Neutrophil (primary cell): ENCODE results near the gene WDR27.
A peak's percentile ranks its signal among the peaks of the same experiment; 100 is the strongest.

ENCODE experiments used
- H3K27ac ChIP-seq: fragments of 200-600 bp; sonication (generic); 2 replicates; pipeline ENCODE4 v1.5.1; 2016; ENCODE audit warnings: mild to moderate bottlenecking, moderate library complexity
- H3K27me3 ChIP-seq: fragments of 200-600 bp; sonication (generic); 2 replicates; pipeline ENCODE4 v1.6.0; 2016; ENCODE audit warnings: mild to moderate bottlenecking
- H3K36me3 ChIP-seq: fragments of 200-600 bp; sonication (generic); 2 replicates; pipeline ENCODE4 v1.5.1; 2017
- H3K4me1 ChIP-seq, 2 experiments: fragments of 200-600 bp in 1 of 2; sonication (generic) in 1 of 2; 1 replicate in 1 of 2; 2 replicates in 1 of 2; pipeline versions ENCODE4 v1.5.1 to v1.6.1; 2013 to 2016; ENCODE audit warnings: low read depth in 1 of 2, low read length in 1 of 2, mild to moderate bottlenecking in 1 of 2, moderate library complexity in 1 of 2; ENCODE audit not compliant: control insufficient read depth in 1 of 2, insufficient read depth in 1 of 2
- H3K4me3 ChIP-seq, 2 experiments: fragments of 200-600 bp in 1 of 2; sonication (generic) in 1 of 2; 1 replicate in 1 of 2; 2 replicates in 1 of 2; pipeline ENCODE4 v1.5.1; 2013 to 2016; ENCODE audit warnings: low read depth in 1 of 2, low read length in 1 of 2, mild to moderate bottlenecking in 1 of 2, moderate library complexity in 1 of 2
- H3K9me3 ChIP-seq: fragments of 200-600 bp; sonication (generic); 2 replicates; pipeline ENCODE4 v1.5.1; 2016
- TF ChIP-seq, protein P1 (sequence below): fragments of 200-600 bp; sonication (generic); IDR thresholded peaks from 2 replicates; pipeline ENCODE4 v1.5.1; 2016; ENCODE audit warnings: antibody characterized with exemption

Gene WDR27

DNA sequence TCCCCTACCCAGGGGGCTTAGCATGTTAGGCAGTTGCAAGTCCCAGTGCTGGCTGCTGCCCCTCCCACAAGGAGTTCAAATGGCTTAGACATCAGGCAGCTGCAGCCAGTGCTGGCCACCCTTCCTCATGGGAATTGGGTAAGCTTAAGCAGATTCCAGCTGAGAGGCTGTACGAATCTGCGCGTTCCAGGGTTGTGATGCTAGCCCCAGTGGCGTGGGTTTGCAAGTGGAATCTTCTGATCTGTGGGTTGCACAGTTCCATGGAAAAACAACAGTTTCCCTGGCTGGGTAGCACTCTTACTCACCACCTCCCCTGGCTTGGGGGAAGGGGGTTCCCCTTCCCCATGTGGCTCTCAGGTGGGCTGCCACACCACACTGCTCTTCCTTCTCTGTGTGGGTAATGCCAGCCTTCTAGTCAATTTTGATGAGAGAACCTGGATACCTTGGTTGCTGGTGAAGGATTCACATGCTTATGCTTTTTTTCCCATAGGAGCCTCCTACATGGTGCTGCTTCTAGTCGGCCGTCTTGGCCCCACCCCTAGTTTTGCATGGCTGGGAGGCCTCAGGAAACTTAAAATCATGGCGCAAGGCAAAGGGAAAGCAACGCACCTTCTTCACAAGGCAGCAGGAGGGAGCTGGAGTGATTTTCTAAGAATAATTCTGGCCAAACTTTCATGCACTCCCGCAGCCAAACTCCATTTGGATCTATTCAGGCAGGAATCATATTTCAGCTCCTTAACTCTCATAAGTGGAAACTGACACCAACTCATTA, 36.6 kb upstream of the WDR27 start:
- Histone ChIP-seq H3K4me3 (no peak overlapping the region), H3K9me3 (no peaks in the 10 kb centered on the region), H3K27me3 (peaks cover 31% of the 10 kb centered on the region), H3K36me3 (no peaks in the 10 kb centered on the region), H3K27ac (no peak overlapping the region), H3K4me1 (no peaks in the 10 kb centered on the region)
- TF ChIP-seq, protein P1, sequence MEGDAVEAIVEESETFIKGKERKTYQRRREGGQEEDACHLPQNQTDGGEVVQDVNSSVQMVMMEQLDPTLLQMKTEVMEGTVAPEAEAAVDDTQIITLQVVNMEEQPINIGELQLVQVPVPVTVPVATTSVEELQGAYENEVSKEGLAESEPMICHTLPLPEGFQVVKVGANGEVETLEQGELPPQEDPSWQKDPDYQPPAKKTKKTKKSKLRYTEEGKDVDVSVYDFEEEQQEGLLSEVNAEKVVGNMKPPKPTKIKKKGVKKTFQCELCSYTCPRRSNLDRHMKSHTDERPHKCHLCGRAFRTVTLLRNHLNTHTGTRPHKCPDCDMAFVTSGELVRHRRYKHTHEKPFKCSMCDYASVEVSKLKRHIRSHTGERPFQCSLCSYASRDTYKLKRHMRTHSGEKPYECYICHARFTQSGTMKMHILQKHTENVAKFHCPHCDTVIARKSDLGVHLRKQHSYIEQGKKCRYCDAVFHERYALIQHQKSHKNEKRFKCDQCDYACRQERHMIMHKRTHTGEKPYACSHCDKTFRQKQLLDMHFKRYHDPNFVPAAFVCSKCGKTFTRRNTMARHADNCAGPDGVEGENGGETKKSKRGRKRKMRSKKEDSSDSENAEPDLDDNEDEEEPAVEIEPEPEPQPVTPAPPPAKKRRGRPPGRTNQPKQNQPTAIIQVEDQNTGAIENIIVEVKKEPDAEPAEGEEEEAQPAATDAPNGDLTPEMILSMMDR = no peak

- H3K4me3 ChIP-seq = no peak overlapping the region
- TF ChIP-seq, protein P1 = no peak
- H3K4me1 ChIP-seq = peaks cover 3 to 4% of the 10 kb centered on the region in 2 experiments
- no peaks in the 10 kb centered on the region for H3K9me3 ChIP-seq
- no peak overlapping the region for H3K27ac ChIP-seq
- H3K27me3 ChIP-seq = peaks cover 39% of the 10 kb centered on the region
- no peaks in the 10 kb centered on the region for H3K36me3 ChIP-seq
Observed at GRCh38 chr6:169729961-169730360, 28.1 kb upstream of the WDR27 start.

DNA sequence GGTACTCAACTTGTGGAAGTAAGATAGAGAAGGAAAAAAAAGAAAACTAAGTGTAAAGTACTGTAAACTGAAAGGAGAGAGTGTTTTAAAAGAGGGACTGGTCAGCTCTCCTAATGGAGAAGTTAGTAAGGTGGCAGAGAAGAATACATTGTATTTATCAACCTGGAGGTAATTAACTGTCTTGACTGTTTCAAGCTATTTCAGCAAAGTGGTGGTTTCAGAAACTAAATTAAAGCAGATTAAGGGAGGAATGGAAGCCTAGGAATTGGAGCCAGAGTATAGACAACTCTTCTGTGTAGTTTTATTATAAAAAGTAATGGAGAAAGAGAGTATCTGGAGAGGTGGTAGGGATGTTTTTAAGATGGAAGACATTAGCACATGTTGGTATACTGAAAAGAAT, 25.1 kb upstream of the WDR27 start:
- Histone ChIP-seq H3K27ac (no peak overlapping the region), H3K27me3 (peaks cover 49% of the 10 kb centered on the region), H3K4me1 (peaks cover 15 to 17% of the 10 kb centered on the region in 2 experiments), H3K4me3 (no peak overlapping the region), H3K36me3 (no peaks in the 10 kb centered on the region), H3K9me3 (no peaks in the 10 kb centered on the region)
- TF ChIP-seq, protein P1 = no peak

DNA sequence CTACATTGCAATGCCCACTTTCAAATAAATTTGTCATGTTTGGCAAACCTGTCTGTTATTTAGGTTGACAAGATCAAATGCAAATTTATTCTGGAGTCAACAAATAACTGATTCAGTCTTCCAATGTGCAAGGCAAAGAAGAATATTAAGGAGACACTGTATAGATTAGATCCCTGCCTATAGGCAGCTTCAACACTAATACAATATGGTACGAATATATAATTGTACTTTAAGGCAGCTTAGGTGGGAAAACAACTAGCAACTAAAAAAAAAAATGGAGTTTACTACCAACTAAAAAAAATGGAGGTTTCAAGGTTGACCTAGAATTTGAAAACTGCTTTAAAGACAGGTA, 24.2 kb upstream of the WDR27 start:
- Histone ChIP-seq H3K9me3 (no peaks in the 10 kb centered on the region), H3K4me1 (peaks cover 15 to 17% of the 10 kb centered on the region in 2 experiments), H3K36me3 (no peaks in the 10 kb centered on the region), H3K4me3 (no peak overlapping the region), H3K27ac (no peak overlapping the region), H3K27me3 (peaks cover 49% of the 10 kb centered on the region)
- TF ChIP-seq, protein P1 = no peak

DNA sequence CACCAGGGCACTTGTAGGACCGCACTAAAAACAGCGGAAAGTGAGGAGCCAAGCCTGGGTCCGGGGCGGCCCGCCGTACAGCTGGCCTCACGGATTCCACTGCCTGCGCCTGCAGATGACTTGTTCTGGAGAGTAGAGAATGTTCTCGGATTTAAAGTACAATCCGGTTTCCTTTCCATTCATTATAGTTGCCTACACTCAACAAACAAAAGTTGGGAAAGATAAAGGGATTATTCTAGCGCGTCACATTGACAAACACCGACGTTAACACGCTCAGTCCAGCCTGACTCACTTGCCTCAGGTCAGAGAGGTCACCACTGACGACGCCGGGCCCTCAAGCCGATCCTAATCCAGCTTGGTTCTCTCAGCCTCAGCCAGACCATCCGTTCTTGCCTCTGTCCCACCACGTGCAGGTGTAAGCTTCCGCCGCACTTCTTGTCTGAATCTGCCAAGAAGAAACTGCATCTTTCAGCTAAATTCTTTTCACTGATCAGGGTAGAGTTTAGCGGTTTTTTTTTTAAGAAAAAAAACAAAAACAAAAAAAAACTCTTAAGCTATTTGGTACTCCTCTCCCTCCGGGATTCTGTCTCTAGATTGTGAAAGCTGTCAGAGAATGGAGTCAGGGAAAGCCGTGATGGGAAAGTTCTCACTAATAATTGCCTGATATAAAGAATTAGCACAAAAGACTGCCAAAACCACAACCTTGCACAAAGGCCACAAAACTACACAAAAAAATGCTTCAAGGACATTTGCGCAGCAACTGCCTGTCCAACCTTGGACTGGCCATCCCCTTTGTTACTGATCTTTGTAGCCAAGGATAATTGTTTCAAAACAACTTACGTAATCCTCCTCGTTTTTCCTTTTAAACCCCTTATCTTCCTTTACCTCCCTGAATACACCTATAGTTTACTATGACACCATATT, 23.6 kb upstream of the WDR27 start:
- Histone ChIP-seq H3K4me3 (peak overlapping the region; percentile 39 to 60), H3K27me3 (peaks cover 49% of the 10 kb centered on the region), H3K4me1 (peaks cover 15 to 17% of the 10 kb centered on the region in 2 experiments), H3K36me3 (no peaks in the 10 kb centered on the region), H3K9me3 (no peaks in the 10 kb centered on the region), H3K27ac (no peak overlapping the region)
- TF ChIP-seq, protein P1 = no peak
